ENCODE results near the gene ADPGK.

The ADPGK gene

DNA sequence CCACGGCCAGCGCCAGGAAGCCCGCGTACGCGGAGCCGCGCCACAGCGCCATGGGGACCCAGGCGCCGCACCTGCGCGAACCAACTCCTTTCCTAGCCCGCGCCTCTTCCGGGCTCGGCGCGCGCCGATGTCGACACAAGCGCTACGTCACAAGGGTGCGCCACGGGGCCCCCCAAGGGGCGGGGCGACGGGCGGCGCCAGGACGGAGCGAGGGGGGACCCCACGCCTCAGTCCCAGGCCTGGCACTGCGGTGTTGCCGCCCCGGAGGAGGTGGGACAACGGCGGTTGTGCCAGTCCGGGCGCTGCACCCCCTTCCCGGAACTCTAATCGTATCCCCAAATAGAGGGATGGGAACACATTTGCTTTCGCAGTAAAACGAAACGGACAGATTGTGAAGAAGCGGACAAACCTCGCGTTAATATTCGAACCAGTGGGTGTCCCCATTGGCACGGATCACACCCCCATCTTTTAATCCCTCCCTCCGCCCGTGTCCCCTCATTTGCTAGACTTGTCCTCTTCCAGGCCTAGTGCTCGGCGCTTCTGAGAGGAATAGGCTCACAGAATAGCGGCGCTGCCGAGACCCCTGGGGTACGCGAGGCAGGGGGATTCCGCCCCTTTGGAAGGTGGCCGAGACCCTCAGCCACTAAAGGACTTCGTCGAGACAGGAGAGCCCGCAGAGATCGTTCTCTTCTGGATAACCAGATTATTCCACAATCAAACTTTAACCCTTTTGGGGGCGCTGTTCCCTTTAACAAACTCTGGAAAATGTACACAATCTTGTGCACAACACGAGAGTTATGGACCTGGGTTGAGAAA lies at the start of gene ADPGK:
Gene ADPGK, minus strand, starts transcription at position 119 of the 816 bp plus-strand sequence. Its CDS starts 67 bp downstream, at position 52.
- Histone ChIP-seq H4K20me1 (peaks cover under 1 to 41% (median 35%) of the 10 kb centered on the region in 11 experiments; a peak in 16 of 22 replicates), H3K4me2 (peak within 1 kb of the TSS; percentile 86 to 97 (median 93)), H3K9me3 (replicated peaks in 1 of 11) (no peaks in the 10 kb centered on the region), H3K4me3 (peak within 1 kb of the TSS; percentile 86 to 100 (median 94)), H3K27ac (peak within 1 kb of the TSS; percentile 98 to 100 (median 99)), H3K27me3 (no peaks in the 10 kb centered on the region), H3K36me3 (peaks cover 23 to 35% (median 34%) of the 10 kb centered on the region in 11 experiments), H3K9ac (peak within 1 kb of the TSS; percentile 98 to 100 (median 99)), H3K4me1 (peaks cover 31 to 72% (median 48%) of the 10 kb centered on the region in 10 experiments)
- TF ChIP-seq Cebpa-rat (IDR thresholded peaks at IDR 0.05): no peak

DNA sequence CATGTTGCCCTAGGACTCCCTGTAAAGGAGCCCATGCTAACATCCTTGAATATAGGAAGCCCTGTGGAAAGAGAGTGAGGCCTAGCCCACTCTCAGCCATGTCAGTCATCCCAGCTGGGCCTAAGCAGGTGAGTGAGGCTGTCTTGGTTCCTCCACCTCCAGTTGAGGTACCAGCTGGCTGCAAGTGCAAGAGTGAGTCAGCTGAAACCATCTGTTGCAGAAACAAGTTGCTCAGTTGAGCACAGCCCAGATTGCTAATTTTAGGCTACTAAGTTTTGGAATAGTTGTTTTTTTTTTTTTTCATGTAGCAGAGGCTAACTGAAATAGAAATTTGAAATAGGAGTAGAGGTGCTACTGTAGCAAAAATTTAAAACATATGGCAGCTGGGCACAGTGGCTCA lies 43.7 kb upstream of the ADPGK start:
- no peak for TF ChIP-seq Cebpa-rat (IDR thresholded peaks at IDR 0.05)
- Histone ChIP-seq H3K4me1 (peaks cover 0 to 3% (median 0%) of the 10 kb centered on the region in 10 experiments; a peak in 2 of 20 replicates), H3K9ac (no peak overlapping the region), H3K27me3 (no peaks in the 10 kb centered on the region), H3K4me3 (no peak overlapping the region), H3K36me3 (no peaks in the 10 kb centered on the region), H4K20me1 (no peaks in the 10 kb centered on the region), H3K27ac (no peak overlapping the region), H3K9me3 (replicated peaks in 1 of 11) (peaks cover 0 to 7% (median 0%) of the 10 kb centered on the region in 11 experiments; a peak in 4 of 22 replicates), H3K4me2 (peak overlapping the region in 1 of 11 experiments; percentile 18; a peak in 1 of 22 replicates)

DNA sequence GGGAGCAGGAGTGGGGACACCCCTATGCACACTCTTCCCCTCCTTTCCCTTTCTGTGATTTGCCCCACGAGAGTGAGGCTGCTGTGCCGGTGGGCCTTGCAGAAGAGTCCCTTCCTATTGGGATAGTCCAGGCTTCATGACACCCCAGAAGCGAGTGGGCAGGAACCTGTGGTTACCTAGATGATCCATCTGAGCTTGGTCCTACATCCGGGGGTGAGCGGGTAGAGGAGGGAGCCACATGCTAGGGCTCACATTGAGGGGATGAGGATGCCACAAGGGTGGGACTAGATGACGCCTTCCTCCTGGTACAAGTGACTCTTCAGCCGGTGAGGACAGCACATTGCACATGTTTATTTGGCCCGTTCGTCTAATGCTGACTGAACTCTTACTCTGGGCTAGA lies 43.1 kb upstream of the ADPGK start:
- H3K27ac ChIP-seq: no peak overlapping the region
- no peak overlapping the region for H3K9ac ChIP-seq
- no peak overlapping the region for H3K4me3 ChIP-seq
- H3K4me1 ChIP-seq: peaks cover 0 to 6% (median under 1%) of the 10 kb centered on the region in 10 experiments; a peak in 9 of 20 replicates
- H3K27me3 ChIP-seq: no peaks in the 10 kb centered on the region
- H3K36me3 ChIP-seq: no peaks in the 10 kb centered on the region
- no peak overlapping the region for H3K4me2 ChIP-seq
- peaks cover 0 to 9% (median 0%) of the 10 kb centered on the region in 11 experiments; a peak in 4 of 22 replicates for H3K9me3 ChIP-seq (replicated peaks in 1 of 11)
- no peaks in the 10 kb centered on the region for H4K20me1 ChIP-seq
- TF ChIP-seq Cebpa-rat (IDR thresholded peaks at IDR 0.05): no peak

DNA sequence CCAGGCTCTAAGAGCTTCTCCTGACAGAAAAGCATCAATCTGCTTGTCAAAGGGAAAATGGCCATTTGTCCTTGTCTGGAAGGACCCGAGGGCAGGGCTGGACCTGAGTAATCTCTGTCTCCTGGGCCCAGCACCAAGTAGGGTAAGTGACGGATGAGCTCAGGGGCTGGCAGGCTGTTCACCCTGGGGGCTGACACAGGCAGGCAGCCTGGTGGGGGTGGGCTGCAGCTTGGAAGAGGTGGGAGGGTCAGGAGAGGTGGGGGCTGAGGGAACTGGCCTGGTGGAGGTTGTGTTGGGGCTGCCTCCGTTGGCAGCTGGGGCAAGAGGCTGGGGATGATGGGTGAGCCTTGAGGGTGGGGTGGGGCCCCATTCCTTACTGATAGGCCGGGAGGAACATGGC lies 42.3 kb upstream of the ADPGK start:
- no peak for TF ChIP-seq Cebpa-rat (IDR thresholded peaks at IDR 0.05)
- Histone ChIP-seq H3K9ac (no peak overlapping the region), H3K27me3 (no peaks in the 10 kb centered on the region), H3K4me1 (peaks cover 0 to 13% (median 4%) of the 10 kb centered on the region in 10 experiments; a peak in 9 of 20 replicates), H4K20me1 (no peaks in the 10 kb centered on the region), H3K36me3 (no peaks in the 10 kb centered on the region), H3K4me2 (no peak overlapping the region), H3K4me3 (no peak overlapping the region), H3K9me3 (replicated peaks in 1 of 11) (peaks cover 0 to 9% (median 0%) of the 10 kb centered on the region in 11 experiments; a peak in 4 of 22 replicates), H3K27ac (no peak overlapping the region)

DNA sequence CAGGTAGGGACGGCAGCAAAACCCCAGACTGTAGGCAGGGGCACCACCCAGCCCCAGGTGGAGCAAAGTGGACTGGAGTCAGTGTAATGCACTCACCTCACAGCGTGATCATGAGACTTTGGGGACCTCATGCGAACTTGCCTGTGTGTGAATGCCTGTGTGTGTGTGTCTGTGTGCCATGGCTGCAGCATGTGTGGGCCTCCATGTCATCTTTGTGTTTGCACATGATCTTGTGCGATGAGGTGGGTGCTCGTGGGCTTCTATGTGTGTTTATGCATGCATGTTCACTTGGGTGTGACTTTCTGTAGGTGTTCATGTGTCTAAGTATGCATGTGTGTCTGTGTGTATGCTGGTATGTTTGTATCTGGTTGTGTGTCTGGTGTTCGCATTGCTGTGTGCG lies 41.2 kb upstream of the ADPGK start:
- H3K4me1 ChIP-seq: peaks cover 0 to 24% (median 9%) of the 10 kb centered on the region in 10 experiments; a peak in 9 of 20 replicates
- no peaks in the 10 kb centered on the region for H4K20me1 ChIP-seq
- no peaks in the 10 kb centered on the region for H3K27me3 ChIP-seq
- H3K4me2 ChIP-seq: no peak overlapping the region
- H3K9me3 ChIP-seq (replicated peaks in 1 of 11): peaks cover 0 to 9% (median 0%) of the 10 kb centered on the region in 11 experiments; a peak in 4 of 22 replicates
- H3K36me3 ChIP-seq: no peaks in the 10 kb centered on the region
- no peak for TF ChIP-seq Cebpa-rat (IDR thresholded peaks at IDR 0.05)
- no peak overlapping the region for H3K9ac ChIP-seq
- no peak overlapping the region for H3K4me3 ChIP-seq
- no peak overlapping the region for H3K27ac ChIP-seq

DNA sequence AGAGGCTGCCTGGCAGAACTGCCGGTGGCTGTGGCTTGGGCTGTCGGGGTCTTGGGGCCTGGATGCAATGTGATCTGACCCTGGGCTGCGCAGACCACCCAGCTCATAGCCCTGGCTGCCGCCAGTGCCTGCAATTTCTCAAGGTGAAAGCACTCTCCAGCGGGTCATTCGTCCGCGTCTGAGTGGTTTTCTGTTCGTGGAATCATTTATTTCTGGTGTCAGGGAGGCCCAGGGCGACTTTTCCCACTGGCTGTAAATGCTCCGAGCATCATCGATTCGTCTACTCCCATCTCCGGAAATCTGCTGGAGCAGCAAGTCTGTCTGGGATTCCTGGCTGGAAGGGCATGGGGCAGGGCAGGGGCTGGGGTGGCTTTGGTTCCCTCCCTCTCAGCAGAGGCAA lies 40.6 kb upstream of the ADPGK start:
- Histone ChIP-seq H3K4me1 (peaks cover 0 to 29% (median 10%) of the 10 kb centered on the region in 10 experiments; a peak in 9 of 20 replicates), H3K4me2 (no peak overlapping the region), H3K27me3 (no peaks in the 10 kb centered on the region), H3K27ac (no peak overlapping the region), H3K36me3 (no peaks in the 10 kb centered on the region), H3K9ac (no peak overlapping the region), H3K4me3 (no peak overlapping the region), H4K20me1 (no peaks in the 10 kb centered on the region), H3K9me3 (replicated peaks in 1 of 11) (peaks cover 0 to 9% (median 0%) of the 10 kb centered on the region in 11 experiments; a peak in 4 of 22 replicates)
- no peak for TF ChIP-seq Cebpa-rat (IDR thresholded peaks at IDR 0.05)

DNA sequence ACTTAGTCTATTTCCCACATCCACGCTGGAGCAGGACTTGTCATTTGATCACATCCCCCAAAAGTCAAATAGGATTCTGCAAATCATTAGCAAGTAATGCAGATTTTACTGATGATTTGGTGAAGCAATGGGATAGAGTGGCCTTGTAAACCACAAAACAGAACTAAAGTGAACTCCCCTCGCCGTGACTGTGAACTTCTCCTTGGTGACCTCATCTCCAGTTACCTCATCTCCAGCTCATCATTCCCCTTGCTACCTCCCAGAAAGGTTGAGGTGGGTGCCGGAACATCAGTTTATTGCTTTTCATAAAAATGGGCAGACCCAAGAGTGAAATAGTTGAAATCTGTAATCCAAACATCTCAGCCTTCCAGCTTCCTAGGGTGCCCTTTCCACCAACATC lies 36.7 kb upstream of the ADPGK start:
- Histone ChIP-seq H3K27me3 (no peaks in the 10 kb centered on the region), H3K4me1 (peaks cover 8 to 48% (median 27%) of the 10 kb centered on the region in 10 experiments; a peak in 18 of 20 replicates), H3K27ac (no peak overlapping the region), H3K9me3 (replicated peaks in 1 of 11) (peaks cover 6 to 36% (median 22%) of the 10 kb centered on the region in 11 experiments; a peak in 21 of 22 replicates), H3K9ac (no peak overlapping the region), H3K36me3 (peaks cover 0 to 10% (median 0%) of the 10 kb centered on the region in 11 experiments; a peak in 2 of 22 replicates), H3K4me2 (peak overlapping the region in 6 of 11 experiments; percentile 6 to 39 (median 30); a peak in 10 of 22 replicates), H3K4me3 (no peak overlapping the region), H4K20me1 (no peaks in the 10 kb centered on the region)
- no peak for TF ChIP-seq Cebpa-rat (IDR thresholded peaks at IDR 0.05)

DNA sequence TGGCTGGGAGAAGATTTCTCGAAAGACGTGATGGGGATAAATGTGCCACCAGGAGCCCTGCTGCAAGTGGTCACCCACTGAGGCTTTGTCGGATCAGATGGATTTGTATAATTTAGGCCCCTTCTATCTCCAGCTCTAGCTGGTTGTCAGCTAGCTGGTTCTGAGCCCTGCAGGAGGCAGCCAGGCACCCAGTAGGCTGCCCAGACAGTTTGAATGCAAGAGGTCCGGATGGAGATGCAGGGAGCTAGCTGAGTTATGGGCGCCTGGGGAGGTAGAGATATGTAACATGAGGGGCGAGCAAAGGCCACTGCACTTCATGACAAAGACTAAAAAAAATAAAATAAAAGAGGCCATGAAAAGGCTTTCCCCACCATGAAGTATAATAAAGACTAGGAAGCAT lies 35.1 kb upstream of the ADPGK start:
- Histone ChIP-seq H3K27me3 (no peaks in the 10 kb centered on the region), H4K20me1 (no peaks in the 10 kb centered on the region), H3K9ac (0 out of 22 replicates have a peak overlapping the region, but pooled peaks of 1 of the 11 experiments have one; percentile 6)

More for the DNA sequence above, 35.1 kb upstream of the ADPGK start:
- Histone ChIP-seq H3K9me3 (replicated peaks in 1 of 11) (peaks cover 6 to 36% (median 22%) of the 10 kb centered on the region in 11 experiments; a peak in 21 of 22 replicates), H3K4me3 (no peak overlapping the region), H3K4me2 (peak overlapping the region in 6 of 11 experiments; percentile 23 to 62 (median 53); a peak in 9 of 22 replicates), H3K36me3 (peaks cover 0 to 10% (median 0%) of the 10 kb centered on the region in 11 experiments; a peak in 2 of 22 replicates), H3K4me1 (peaks cover 8 to 48% (median 27%) of the 10 kb centered on the region in 10 experiments; a peak in 18 of 20 replicates), H3K27ac (peak overlapping the region in 6 of 11 experiments; percentile 2 to 52 (median 37); a peak in 9 of 22 replicates)
- no peak for TF ChIP-seq Cebpa-rat (IDR thresholded peaks at IDR 0.05)

Data from BLaER1 treated with 17β-estradiol and CSF1 and Interleukin-3, amounts not matched to agents 10 nM and 100 nM (cell line).